H1 (cell line): Measurements from ENCODE around the gene PLEKHH3. TPM values are rescaled to one million over a fixed set of nuclear protein-coding genes. Genes with fewer than 3 reads are reported as not detected.

Experiments
- CBX8 ChIP-seq: fragments of 300-800, 300-1000 bp; sonication (generic); IDR thresholded peaks from 2 replicates; pipeline ENCODE4 v1.7.1; 2016; ENCODE audit warnings: low read depth, low read length, borderline replicate concordance
- CHD2 ChIP-seq: IDR thresholded peaks from 2 replicates; pipeline ENCODE4 v1.6.1; 2012; ENCODE audit warnings: low read length, improper control_type of control experiment
- GTF2F1 ChIP-seq: IDR thresholded peaks from 2 replicates; pipeline ENCODE4 v1.6.1; 2012; ENCODE audit warnings: low read depth, low read length, improper control_type of control experiment, borderline replicate concordance
- HDAC2 ChIP-seq, 2 experiments: fragments of 300-600 bp in 1 of 2; sonication (generic) in 1 of 2; IDR thresholded peaks; 2 replicates each; pipeline ENCODE4 v1.6.1; 2011 to 2012; ENCODE audit warnings: low read depth in 2 of 2, low read length in 2 of 2, mild to moderate bottlenecking in 2 of 2, moderate library complexity in 2 of 2, borderline replicate concordance in 1 of 2, inconsistent platforms in 1 of 2
- RNF2 ChIP-seq: fragments of 200-900, 300-1000 bp; sonication (generic); IDR thresholded peaks from 2 replicates; pipeline ENCODE4 v1.7.1; 2016; ENCODE audit warnings: borderline replicate concordance, low read depth, mild to moderate bottlenecking, antibody characterized with exemption, low read length; ENCODE audit not compliant: poor library complexity, severe bottlenecking; ENCODE audit errors: missing control alignments
- SAP30 ChIP-seq: fragments of 300-600 bp; sonication (generic); IDR thresholded peaks from 2 replicates; pipeline ENCODE4 v1.7.1; 2012; ENCODE audit warnings: low read length, moderate library complexity, mild to moderate bottlenecking, inconsistent platforms; ENCODE audit not compliant: insufficient read depth, insufficient replicate concordance
- TCF12 ChIP-seq: IDR thresholded peaks from 2 replicates; pipeline ENCODE4 v1.6.1; 2011; ENCODE audit warnings: low read depth, mild to moderate bottlenecking, low read length
- YY1 ChIP-seq: IDR thresholded peaks from 2 replicates; pipeline ENCODE4 v1.6.1; 2011; ENCODE audit warnings: low read depth, mild to moderate bottlenecking, low read length
- polyA plus RNA-seq, 7 experiments: library from polyadenylated mRNA; depleted of rRNA in 3 of 7; stranded (reverse) in 5 of 7; unstranded in 2 of 7; fragments of >200 nt in 5 of 7; fragments of 200-250 nt in 2 of 7; gene quantifications; 1 replicate in 5 of 7; 2 replicates in 1 of 7; 4 replicates in 1 of 7; pipeline versions ENCODE4 v1.2.1 to v1.2.3, GENCODE V29; 2011 to 2013; ENCODE audit warnings: missing spikeins in 2 of 7, mixed read lengths in 2 of 7
- total RNA-seq: library from RNA; stranded (reverse); fragmentation: NEBNext Ultra II Directional; extraction: Animal tissue kit (Norgen Biotek cat#: 25700); gene quantifications from 2 replicates; pipeline ENCODE4 v1.2.1, GENCODE V29; 2021
- TF ChIP-seq, protein P1 (sequence below): IDR thresholded peaks from 2 replicates; pipeline ENCODE4 v1.6.1; 2012; ENCODE audit warnings: low read length, inconsistent platforms

PLEKHH3 gene
- total and polyA plus RNA-seq, 2 of the 8 experiments (the other 6 are each of a cell fraction or from before 2014, with no cell fraction given): 11.1 to 13.5 TPM

GRCh38 chr17:42700586-42701289 is 23.9 kb upstream of the PLEKHH3 start (continued):
- no peak for TF ChIP-seq TCF12
- no peak for TF ChIP-seq YY1
- TF ChIP-seq, protein P1, sequence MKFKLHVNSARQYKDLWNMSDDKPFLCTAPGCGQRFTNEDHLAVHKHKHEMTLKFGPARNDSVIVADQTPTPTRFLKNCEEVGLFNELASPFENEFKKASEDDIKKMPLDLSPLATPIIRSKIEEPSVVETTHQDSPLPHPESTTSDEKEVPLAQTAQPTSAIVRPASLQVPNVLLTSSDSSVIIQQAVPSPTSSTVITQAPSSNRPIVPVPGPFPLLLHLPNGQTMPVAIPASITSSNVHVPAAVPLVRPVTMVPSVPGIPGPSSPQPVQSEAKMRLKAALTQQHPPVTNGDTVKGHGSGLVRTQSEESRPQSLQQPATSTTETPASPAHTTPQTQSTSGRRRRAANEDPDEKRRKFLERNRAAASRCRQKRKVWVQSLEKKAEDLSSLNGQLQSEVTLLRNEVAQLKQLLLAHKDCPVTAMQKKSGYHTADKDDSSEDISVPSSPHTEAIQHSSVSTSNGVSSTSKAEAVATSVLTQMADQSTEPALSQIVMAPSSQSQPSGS: no peak
- no peak for TF ChIP-seq SAP30
- no peak for TF ChIP-seq GTF2F1
- TF ChIP-seq CBX8: no peak
- no peak for TF ChIP-seq CHD2
- no peak for TF ChIP-seq HDAC2 (IDR thresholded peaks at IDR 0.05; ENCODE audit: borderline replicate concordance in 1 of 2, low read depth in 2 of 2, low read length in 2 of 2)
- no peak for TF ChIP-seq RNF2
